ENCODE results near the gene RRP7A.
A peak's percentile ranks its signal among the peaks of the same experiment; 100 is the strongest.

The RRP7A gene

DNA sequence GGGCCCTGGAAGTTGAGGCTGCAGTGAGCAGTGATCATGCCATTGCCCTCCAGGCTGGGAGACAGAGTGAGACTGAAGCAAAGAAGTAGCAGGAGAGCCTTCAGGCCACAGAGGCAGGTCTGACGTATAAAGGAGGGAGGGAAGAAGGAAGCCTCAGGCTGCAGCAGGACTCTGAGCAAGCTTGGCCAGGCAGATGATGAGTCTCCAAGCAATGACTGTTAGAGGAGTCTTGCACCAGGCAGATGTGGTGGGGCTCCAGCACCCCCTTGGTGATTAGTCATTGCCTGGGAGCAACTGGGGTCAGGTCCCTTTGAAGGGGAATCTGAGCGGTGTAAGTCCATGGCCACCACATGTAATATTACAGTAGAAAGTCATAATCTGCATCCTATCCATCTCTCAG lies 50.8 kb downstream of the RRP7A start:
- Histone ChIP-seq H3K4me3 (ENCODE audit: low read depth, low read length) (no peak overlapping the region), H2AFZ (no peak overlapping the region), H3K27ac (no peak overlapping the region), H3K27me3 (ENCODE audit: control insufficient read depth, insufficient read depth, low read length) (no peaks in the 10 kb centered on the region), H3K79me2 (no peaks in the 10 kb centered on the region), H3K36me3 (ENCODE audit: control insufficient read depth, insufficient read depth, low read length) (no peaks in the 10 kb centered on the region), H3K9ac (no peak overlapping the region), H3K9me3 (ENCODE audit: control insufficient read depth, low read length) (no peaks in the 10 kb centered on the region), H3K4me1 (no peaks in the 10 kb centered on the region), H3K4me2 (ENCODE audit: low read length) (no peak overlapping the region)
- TF ChIP-seq CTCF (IDR thresholded peaks at IDR 0.05): no peak

DNA sequence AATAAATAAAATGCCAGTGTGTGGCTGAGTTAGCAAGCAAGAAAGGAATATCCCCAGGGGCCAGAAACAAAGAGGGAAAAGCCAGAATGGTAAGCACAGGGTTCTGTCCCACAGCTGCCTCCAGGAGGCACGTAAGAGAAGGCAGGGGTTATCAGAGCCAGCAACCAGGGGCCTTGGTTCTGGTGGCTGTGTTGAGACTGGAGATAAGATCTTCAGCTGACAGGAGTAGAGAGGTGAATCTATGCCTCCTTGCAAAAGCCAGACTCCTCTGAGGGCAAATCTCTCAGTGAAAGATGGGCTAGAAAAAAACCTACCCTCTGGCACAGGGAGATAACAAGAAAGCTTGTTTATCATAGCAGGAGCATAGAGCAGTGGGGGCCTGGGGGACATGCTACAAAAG lies 57.6 kb downstream of the RRP7A start:
- Histone ChIP-seq H3K36me3 (ENCODE audit: control insufficient read depth, insufficient read depth, low read length) (no peaks in the 10 kb centered on the region), H3K4me3 (ENCODE audit: low read depth, low read length) (no peak overlapping the region), H3K27ac (peak overlapping the region; percentile 42), H3K9me3 (ENCODE audit: control insufficient read depth, low read length) (no peaks in the 10 kb centered on the region), H3K27me3 (ENCODE audit: control insufficient read depth, insufficient read depth, low read length) (no peaks in the 10 kb centered on the region), H3K4me2 (ENCODE audit: low read length) (peak overlapping the region; percentile 19), H3K9ac (no peak overlapping the region), H3K79me2 (no peaks in the 10 kb centered on the region), H3K4me1 (no peaks in the 10 kb centered on the region), H2AFZ (peak overlapping the region; percentile 56)
- TF ChIP-seq CTCF (IDR thresholded peaks at IDR 0.05): no peak

- Histone ChIP-seq H3K9me3 (ENCODE audit: control insufficient read depth, low read length) (no peaks in the 10 kb centered on the region), H3K36me3 (ENCODE audit: control insufficient read depth, insufficient read depth, low read length) (no peaks in the 10 kb centered on the region), H3K27me3 (ENCODE audit: control insufficient read depth, insufficient read depth, low read length) (no peaks in the 10 kb centered on the region), H2AFZ (no peak overlapping the region), H3K79me2 (no peaks in the 10 kb centered on the region), H3K4me1 (no peaks in the 10 kb centered on the region), H3K4me2 (ENCODE audit: low read length) (no peak overlapping the region), H3K27ac (no peak overlapping the region), H3K4me3 (ENCODE audit: low read depth, low read length) (no peak overlapping the region), H3K9ac (no peak overlapping the region)
- TF ChIP-seq CTCF (IDR thresholded peaks at IDR 0.05): no peak
These were observed 58.1 kb downstream of the RRP7A start for GRCh38 chr22:42461511-42461910.

Measured in parathyroid adenoma (tissue), 2 donors.